Measurements from ENCODE around the gene RING1.

Gene RING1

GRCh38 chr6:33213166-33213988, 5.1 kb downstream of the RING1 start:
- WGBS (ENCODE audit: insufficient coverage), result 0% methylated on average over 31 of the region's 43 CpGs
- DNase-seq, result peak in 2 of 3 donors; percentile 53 to 71
- H3K27ac ChIP-seq (ENCODE audit: insufficient read depth in 1 of 2, low read depth in 1 of 2, low read length in 2 of 2, poor library complexity in 1 of 2, severe bottlenecking in 2 of 2), result peak overlapping the region in 1 of 2 experiments; percentile 21
- H3K36me3 ChIP-seq (ENCODE audit: control insufficient read depth in 4 of 4, insufficient read depth in 4 of 4, low read length in 3 of 4), result peaks cover 2 to 26% (median 13%) of the 10 kb centered on the region in 4 experiments
- peak overlapping the region; percentile 45 to 78 (median 64) for H3K4me3 ChIP-seq (ENCODE audit: control insufficient read depth in 1 of 7, extremely low read depth in 1 of 7, insufficient read depth in 4 of 7, low read depth in 2 of 7, low read length in 6 of 7)
- H3K9me3 ChIP-seq (ENCODE audit: control extremely low read depth in 1 of 5, control insufficient read depth in 4 of 5, insufficient read depth in 2 of 5, low read depth in 1 of 5, low read length in 4 of 5), result no peaks in the 10 kb centered on the region
- H3K27me3 ChIP-seq (replicated peaks in 2 of 5; ENCODE audit: control insufficient read depth in 4 of 5, insufficient read depth in 5 of 5, low read length in 4 of 5), result peaks cover 0 to 2% (median 0%) of the 10 kb centered on the region in 5 experiments
- peaks cover 8 to 25% (median 22%) of the 10 kb centered on the region in 4 experiments for H3K4me1 ChIP-seq (ENCODE audit: control extremely low read depth in 1 of 4, control insufficient read depth in 4 of 4, insufficient read depth in 4 of 4, low read length in 3 of 4)
- ChIA-PET POLR2A (no interaction called here), CTCF (interaction anchor here (0.6 kb wide), 1 partner anchor 195 kb away, joined by 3 read pairs; no protein-coding TSS in a partner anchor)

- H3K9me3 ChIP-seq (ENCODE audit: control extremely low read depth in 1 of 5, control insufficient read depth in 4 of 5, insufficient read depth in 2 of 5, low read depth in 1 of 5, low read length in 4 of 5), result no peaks in the 10 kb centered on the region
- POLR2A ChIA-PET, result no interaction called here
- DNase-seq, result no peak
- peaks cover 6 to 21% (median 19%) of the 10 kb centered on the region in 4 experiments for H3K4me1 ChIP-seq (ENCODE audit: control extremely low read depth in 1 of 4, control insufficient read depth in 4 of 4, insufficient read depth in 4 of 4, low read length in 3 of 4)
- peaks cover 0 to 2% (median 0%) of the 10 kb centered on the region in 5 experiments for H3K27me3 ChIP-seq (replicated peaks in 2 of 5; ENCODE audit: control insufficient read depth in 4 of 5, insufficient read depth in 5 of 5, low read length in 4 of 5)
- WGBS (ENCODE audit: insufficient coverage), result 2% methylated on average over 6 of the region's 9 CpGs
- H3K36me3 ChIP-seq (ENCODE audit: control insufficient read depth in 4 of 4, insufficient read depth in 4 of 4, low read length in 3 of 4), result peaks cover 2 to 26% (median 13%) of the 10 kb centered on the region in 4 experiments
- H3K4me3 ChIP-seq (ENCODE audit: control insufficient read depth in 1 of 7, extremely low read depth in 1 of 7, insufficient read depth in 4 of 7, low read depth in 2 of 7, low read length in 6 of 7), result peak overlapping the region in 6 of 7 experiments; percentile 59 to 78 (median 68)
- no peak overlapping the region for H3K27ac ChIP-seq (ENCODE audit: insufficient read depth in 1 of 2, low read depth in 1 of 2, low read length in 2 of 2, poor library complexity in 1 of 2, severe bottlenecking in 2 of 2)
- CTCF ChIA-PET, result no interaction called here
These were observed 5.7 kb downstream of the RING1 start for GRCh38 chr6:33213989-33214335.

GRCh38 chr6:33215271-33216116, 7.2 kb downstream of the RING1 start:
- ChIA-PET CTCF (interaction anchor here (1.3 kb wide), 1 partner anchor 89 kb away, joined by 3 read pairs; no protein-coding TSS in a partner anchor), POLR2A (no interaction called here)
- DNase-seq, result no peak
- H3K27ac ChIP-seq (ENCODE audit: insufficient read depth in 1 of 2, low read depth in 1 of 2, low read length in 2 of 2, poor library complexity in 1 of 2, severe bottlenecking in 2 of 2), result no peak overlapping the region
- 100% methylated on average over 4 of the region's 9 CpGs for WGBS (ENCODE audit: insufficient coverage)
- no peak overlapping the region for H3K4me3 ChIP-seq (ENCODE audit: control insufficient read depth in 1 of 7, extremely low read depth in 1 of 7, insufficient read depth in 4 of 7, low read depth in 2 of 7, low read length in 6 of 7)
- H3K4me1 ChIP-seq (ENCODE audit: control extremely low read depth in 1 of 4, control insufficient read depth in 4 of 4, insufficient read depth in 4 of 4, low read length in 3 of 4), result peaks cover 4 to 18% (median 16%) of the 10 kb centered on the region in 4 experiments
- H3K36me3 ChIP-seq (ENCODE audit: control insufficient read depth in 4 of 4, insufficient read depth in 4 of 4, low read length in 3 of 4), result peaks cover 2 to 16% (median 5%) of the 10 kb centered on the region in 4 experiments
- peaks cover 0 to 2% (median 0%) of the 10 kb centered on the region in 5 experiments for H3K27me3 ChIP-seq (replicated peaks in 2 of 5; ENCODE audit: control insufficient read depth in 4 of 5, insufficient read depth in 5 of 5, low read length in 4 of 5)
- H3K9me3 ChIP-seq (ENCODE audit: control extremely low read depth in 1 of 5, control insufficient read depth in 4 of 5, insufficient read depth in 2 of 5, low read depth in 1 of 5, low read length in 4 of 5), result no peaks in the 10 kb centered on the region

GRCh38 chr6:33216117-33216649, 7.9 kb downstream of the RING1 start:
- H3K27me3 ChIP-seq (replicated peaks in 2 of 5; ENCODE audit: control insufficient read depth in 4 of 5, insufficient read depth in 5 of 5, low read length in 4 of 5), result peaks cover 0 to 2% (median 0%) of the 10 kb centered on the region in 5 experiments
- CTCF ChIA-PET, result interaction anchor here (1.3 kb wide), 1 partner anchor 90 kb away, joined by 3 read pairs; no protein-coding TSS in a partner anchor
- no peak overlapping the region for H3K27ac ChIP-seq (ENCODE audit: insufficient read depth in 1 of 2, low read depth in 1 of 2, low read length in 2 of 2, poor library complexity in 1 of 2, severe bottlenecking in 2 of 2)
- no peak overlapping the region for H3K4me3 ChIP-seq (ENCODE audit: control insufficient read depth in 1 of 7, extremely low read depth in 1 of 7, insufficient read depth in 4 of 7, low read depth in 2 of 7, low read length in 6 of 7)
- H3K36me3 ChIP-seq (ENCODE audit: control insufficient read depth in 4 of 4, insufficient read depth in 4 of 4, low read length in 3 of 4), result peaks cover 0 to 11% (median 3%) of the 10 kb centered on the region in 4 experiments
- DNase-seq, result no peak
- no peaks in the 10 kb centered on the region for H3K9me3 ChIP-seq (ENCODE audit: control extremely low read depth in 1 of 5, control insufficient read depth in 4 of 5, insufficient read depth in 2 of 5, low read depth in 1 of 5, low read length in 4 of 5)
- POLR2A ChIA-PET, result interaction anchor here (0.6 kb wide), 1 partner anchor 18 kb away, joined by 3 read pairs; no protein-coding TSS in a partner anchor
- WGBS (ENCODE audit: insufficient coverage), result 100% methylated on average over 3 of the region's 4 CpGs
- peaks cover 4 to 18% (median 16%) of the 10 kb centered on the region in 4 experiments for H3K4me1 ChIP-seq (ENCODE audit: control extremely low read depth in 1 of 4, control insufficient read depth in 4 of 4, insufficient read depth in 4 of 4, low read length in 3 of 4)

- WGBS (ENCODE audit: insufficient coverage), result 100% methylated on average over 4 of the region's 6 CpGs
- ChIA-PET CTCF (no interaction called here), POLR2A (no interaction called here)
- H3K4me3 ChIP-seq (ENCODE audit: control insufficient read depth in 1 of 7, extremely low read depth in 1 of 7, insufficient read depth in 4 of 7, low read depth in 2 of 7, low read length in 6 of 7), result no peak overlapping the region
- DNase-seq, result no peak
- peaks cover 0 to 1% (median under 1%) of the 10 kb centered on the region in 4 experiments for H3K36me3 ChIP-seq (ENCODE audit: control insufficient read depth in 4 of 4, insufficient read depth in 4 of 4, low read length in 3 of 4)
- peaks cover 0 to 3% (median 0%) of the 10 kb centered on the region in 5 experiments for H3K27me3 ChIP-seq (replicated peaks in 2 of 5; ENCODE audit: control insufficient read depth in 4 of 5, insufficient read depth in 5 of 5, low read length in 4 of 5)
- H3K4me1 ChIP-seq (ENCODE audit: control extremely low read depth in 1 of 4, control insufficient read depth in 4 of 4, insufficient read depth in 4 of 4, low read length in 3 of 4), result peaks cover 4 to 18% (median 16%) of the 10 kb centered on the region in 4 experiments
- no peaks in the 10 kb centered on the region for H3K9me3 ChIP-seq (ENCODE audit: control extremely low read depth in 1 of 5, control insufficient read depth in 4 of 5, insufficient read depth in 2 of 5, low read depth in 1 of 5, low read length in 4 of 5)
- no peak overlapping the region for H3K27ac ChIP-seq (ENCODE audit: insufficient read depth in 1 of 2, low read depth in 1 of 2, low read length in 2 of 2, poor library complexity in 1 of 2, severe bottlenecking in 2 of 2)
These were observed 8.9 kb downstream of the RING1 start for GRCh38 chr6:33217246-33217645.

- H3K9me3 ChIP-seq (ENCODE audit: control extremely low read depth in 1 of 5, control insufficient read depth in 4 of 5, insufficient read depth in 2 of 5, low read depth in 1 of 5, low read length in 4 of 5), result no peaks in the 10 kb centered on the region
- H3K4me3 ChIP-seq (ENCODE audit: control insufficient read depth in 1 of 7, extremely low read depth in 1 of 7, insufficient read depth in 4 of 7, low read depth in 2 of 7, low read length in 6 of 7), result no peak overlapping the region
- H3K36me3 ChIP-seq (ENCODE audit: control insufficient read depth in 4 of 4, insufficient read depth in 4 of 4, low read length in 3 of 4), result no peaks in the 10 kb centered on the region
- CTCF ChIA-PET, result interaction anchor here (1.3 kb wide), 1 partner anchor 28 kb away, joined by 3 read pairs; no protein-coding TSS in a partner anchor
- no peak for DNase-seq
- 91% methylated on average over 1 of the region's 3 CpGs for WGBS (ENCODE audit: insufficient coverage)
- peaks cover 3 to 16% (median 14%) of the 10 kb centered on the region in 4 experiments for H3K4me1 ChIP-seq (ENCODE audit: control extremely low read depth in 1 of 4, control insufficient read depth in 4 of 4, insufficient read depth in 4 of 4, low read length in 3 of 4)
- POLR2A ChIA-PET, result no interaction called here
- H3K27ac ChIP-seq (ENCODE audit: insufficient read depth in 1 of 2, low read depth in 1 of 2, low read length in 2 of 2, poor library complexity in 1 of 2, severe bottlenecking in 2 of 2), result no peak overlapping the region
- peaks cover 0 to 3% (median 2%) of the 10 kb centered on the region in 5 experiments for H3K27me3 ChIP-seq (replicated peaks in 2 of 5; ENCODE audit: control insufficient read depth in 4 of 5, insufficient read depth in 5 of 5, low read length in 4 of 5)
These were observed 9.4 kb downstream of the RING1 start for GRCh38 chr6:33217681-33218080.
